Caco-2 (cell line): Measurements from ENCODE around the gene PACSIN2. TPM values are rescaled to one million over a fixed set of nuclear protein-coding genes. Genes with fewer than 3 reads are reported as not detected.

ENCODE experiments used
- BruUV-seq: library from RNA; stranded (reverse); fragments of 400-500 nt; replicated peaks from 2 replicates; lab custom pipeline; 2021; lab: Mats Ljungman, UMichigan
- CTCF ChIA-PET: fragments of 300-600 bp; sonication (Branson Sonifier 250); formaldehyde crosslinking; loops from one replicate; lab custom pipeline; 2022; ENCODE audit warnings: antibody characterized with exemption; lab: Charles Lee
- POLR2A ChIA-PET: fragments of 300-600 bp; sonication (Branson Sonifier 250); formaldehyde crosslinking; loops from one replicate; lab custom pipeline; 2022; ENCODE audit warnings: antibody characterized with exemption; lab: Charles Lee
- DNase-seq, 2 experiments: peaks; one replicate each; pipeline versions ENCODE4 v3.0.0 to v3.0.0-alpha.2; 2020 to 2022
- H3K27me3 ChIP-seq: replicated peaks from 2 replicates; pipeline ENCODE4 v1.6.0; 2011; ENCODE audit warnings: low read length; ENCODE audit not compliant: control insufficient read depth, insufficient read depth
- H3K36me3 ChIP-seq: 2 replicates; pipeline ENCODE4 v1.5.1; 2011; ENCODE audit warnings: low read length; ENCODE audit not compliant: control insufficient read depth, insufficient read depth
- H3K4me1 ChIP-seq: fragments of 250-450 bp; sonication (Bioruptor Pico); 2 replicates; pipeline ENCODE4 v1.5.1; 2020; ENCODE audit warnings: mild to moderate bottlenecking
- H3K4me3 ChIP-seq: 2 replicates; pipeline ENCODE4 v1.5.1; 2011; ENCODE audit warnings: low read depth, mild to moderate bottlenecking, control low read depth, low read length
- H3K9me3 ChIP-seq: fragments of 250-450 bp; sonication (Bioruptor Pico); 2 replicates; pipeline ENCODE4 v1.5.1; 2020; ENCODE audit warnings: mild to moderate bottlenecking, moderate library complexity
- H3K27ac Mint-ChIP-seq: one replicate; pipeline ENCODE4 v1.8.0; 2022; ENCODE audit warnings: mixed read lengths; ENCODE audit not compliant: unreplicated experiment
- H3K27me3 Mint-ChIP-seq: one replicate; pipeline ENCODE4 v1.8.0; 2022; ENCODE audit warnings: mixed read lengths; ENCODE audit not compliant: insufficient read depth, unreplicated experiment
- H3K36me3 Mint-ChIP-seq: one replicate; pipeline ENCODE4 v1.8.0; 2022; ENCODE audit warnings: mild to moderate bottlenecking, mixed read lengths; ENCODE audit not compliant: insufficient read depth, unreplicated experiment
- H3K4me1 Mint-ChIP-seq: one replicate; pipeline ENCODE4 v1.8.0; 2022; ENCODE audit warnings: low read depth, mixed read lengths; ENCODE audit not compliant: unreplicated experiment
- H3K4me3 Mint-ChIP-seq: one replicate; pipeline ENCODE4 v1.8.0; 2022; ENCODE audit warnings: mild to moderate bottlenecking, moderate library complexity, mixed read lengths; ENCODE audit not compliant: unreplicated experiment
- H3K9me3 Mint-ChIP-seq: one replicate; pipeline ENCODE4 v1.8.0; 2022; ENCODE audit warnings: mixed read lengths; ENCODE audit not compliant: unreplicated experiment
- CTCF ChIP-seq, 2 experiments: fragments of 200-600 bp in 1 of 2; IDR thresholded peaks; 1 replicate in 1 of 2; 2 replicates in 1 of 2; pipeline versions ENCODE4 v1.5.1 to v1.8.0; 2011 to 2022; ENCODE audit warnings: antibody characterized with exemption in 1 of 2, control low read depth in 1 of 2, inconsistent platforms in 1 of 2, low read depth in 1 of 2, low read length in 1 of 2, mild to moderate bottlenecking in 1 of 2, moderate library complexity in 1 of 2; ENCODE audit not compliant: insufficient read depth in 1 of 2, severe bottlenecking in 1 of 2, unreplicated experiment in 1 of 2
- intact Hi-C: fragments of 100-400 bp; cut with micrococcal nuclease; formaldehyde crosslinking; loops from one replicate; pipeline ENCODE4 v1.10.0; 2022; ENCODE audit not compliant: unreplicated experiment
- total RNA-seq: library from RNA; stranded (reverse); gene quantifications from 2 replicates; pipeline ENCODE4 v1.2.3, GENCODE V29; 2022

The PACSIN2 gene
- total RNA-seq, 1 experiment from 2014 or later, result 122 TPM

GRCh38 chr22:42820045-42820763, 194.7 kb downstream of the PACSIN2 start:
- peaks cover 33% of the 10 kb centered on the region for H3K36me3 Mint-ChIP-seq
- no peak overlapping the region for H3K4me3 ChIP-seq
- no peaks in the 10 kb centered on the region for H3K9me3 ChIP-seq
- intact Hi-C loops, result no loop called here
- H3K4me1 Mint-ChIP-seq, result no peaks in the 10 kb centered on the region
- H3K4me3 Mint-ChIP-seq, result no peak overlapping the region
- H3K27me3 ChIP-seq, result no peaks in the 10 kb centered on the region
- POLR2A ChIA-PET, result no interaction called here
- H3K36me3 ChIP-seq, result 0 out of 2 replicates have a peak, but pooled peaks cover 1% of the 10 kb centered on the region
- H3K27me3 Mint-ChIP-seq, result no peaks in the 10 kb centered on the region
- peak in 1 of 2 experiments; percentile 17 for TF ChIP-seq CTCF (IDR thresholded peaks at IDR 0.05; ENCODE audit: insufficient read depth in 1 of 2, low read depth in 1 of 2, low read length in 1 of 2, severe bottlenecking in 1 of 2, unreplicated experiment in 1 of 2)
- no peaks in the 10 kb centered on the region for H3K9me3 Mint-ChIP-seq
- no peaks in the 10 kb centered on the region for H3K4me1 ChIP-seq
- H3K27ac Mint-ChIP-seq, result no peak overlapping the region
- no peak for DNase-seq
- CTCF ChIA-PET, result interaction anchor here (0.6 kb wide), 1 partner anchor 166 kb away, joined by 3 read pairs; no protein-coding TSS in a partner anchor
- BruUV-seq, result no TSS peak

Other genes starting within 250 kb of the PACSIN2 start
- gene ARFGAP3, start 157.9 kb downstream of the PACSIN2 start, total RNA-seq, result 32.1 and 37.4 TPM in 2 replicates
- 4.1 and 4.4 TPM in 2 replicates for gene TTLL1, start 74.2 kb upstream of the PACSIN2 start, total RNA-seq
- gene BIK, start 95.6 kb upstream of the PACSIN2 start, total RNA-seq, result 13.3 and 17.6 TPM in 2 replicates
- gene MCAT, start 128.2 kb upstream of the PACSIN2 start, total RNA-seq, result 23.5 and 23.8 TPM in 2 replicates
- 44.6 and 50.1 TPM in 2 replicates for gene TSPO, start 136.4 kb upstream of the PACSIN2 start, total RNA-seq
- gene TTLL12, start 172.0 kb upstream of the PACSIN2 start, total RNA-seq, result 46.4 and 52.5 TPM in 2 replicates